Left hindlimb (tissue), 1 donor: Measurements from ENCODE around the gene CTNND2.
"Not testable (repeated sequence)": the region's sequence is repeated elsewhere in the genome, so short reads cannot be mapped to it uniquely, and the experiment has no call there.

Experiments used
- DNase-seq: peaks from one replicate; pipeline ENCODE4 v3.0.0-alpha.2; 2018

Gene CTNND2

DNA sequence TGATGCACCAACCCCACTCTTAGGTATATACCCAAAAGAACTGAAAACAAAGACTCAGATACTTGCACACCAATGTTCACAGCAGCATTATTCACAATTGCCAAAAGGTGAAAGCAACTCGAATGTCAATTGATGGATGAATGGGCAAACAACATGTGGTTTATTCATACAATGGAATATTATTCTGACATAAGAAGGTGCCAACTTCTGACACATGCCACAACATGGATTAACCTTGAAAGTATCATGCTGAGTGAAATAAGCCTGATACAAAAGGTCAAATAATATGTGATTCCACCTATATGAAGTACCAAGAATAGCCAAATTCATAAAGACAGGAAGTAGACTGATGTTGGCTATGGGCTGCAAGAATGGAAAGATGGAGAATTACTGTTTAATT, 35.0 kb downstream of the CTNND2 start:
- DNase-seq: no peak

DNA sequence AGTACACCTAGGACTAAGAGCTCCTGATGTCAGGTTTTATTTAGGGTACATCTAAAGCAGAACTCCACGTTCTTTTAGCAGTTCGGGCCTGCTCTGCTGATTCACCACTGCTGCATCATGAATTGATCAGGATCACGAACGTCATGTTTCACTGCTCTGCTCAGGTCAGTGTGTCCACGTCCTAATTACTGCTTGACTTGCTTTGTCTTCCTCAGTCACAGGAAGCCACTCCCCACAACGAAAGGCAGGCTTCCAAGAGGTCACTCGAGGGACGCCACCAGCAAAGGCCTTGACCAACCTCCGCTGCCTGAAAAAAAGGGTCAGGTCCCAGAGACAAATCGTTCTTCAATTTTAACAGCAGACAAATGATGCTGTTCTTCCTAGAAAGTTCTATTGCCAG, 40.3 kb downstream of the CTNND2 start:
- no peak for DNase-seq

DNA sequence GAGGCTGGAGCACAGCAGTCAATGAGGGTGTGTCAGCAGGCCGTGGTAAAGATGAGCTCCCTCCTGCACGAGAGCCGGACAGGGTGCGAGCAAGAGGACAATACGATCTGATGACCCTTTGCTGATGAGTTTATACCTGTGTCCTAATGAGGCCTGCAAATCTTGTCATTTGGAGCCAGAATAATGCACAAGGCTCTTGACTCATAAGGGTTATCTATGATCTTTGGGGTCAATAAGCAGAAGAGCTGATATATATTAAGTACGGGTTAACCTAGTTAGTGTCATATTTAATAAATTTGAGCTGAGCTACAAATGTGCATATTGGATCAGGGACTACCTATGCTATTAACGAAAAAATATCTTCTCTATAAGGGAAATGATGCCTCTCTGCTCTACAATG, 46.9 kb downstream of the CTNND2 start:
- DNase-seq: no peak

DNA sequence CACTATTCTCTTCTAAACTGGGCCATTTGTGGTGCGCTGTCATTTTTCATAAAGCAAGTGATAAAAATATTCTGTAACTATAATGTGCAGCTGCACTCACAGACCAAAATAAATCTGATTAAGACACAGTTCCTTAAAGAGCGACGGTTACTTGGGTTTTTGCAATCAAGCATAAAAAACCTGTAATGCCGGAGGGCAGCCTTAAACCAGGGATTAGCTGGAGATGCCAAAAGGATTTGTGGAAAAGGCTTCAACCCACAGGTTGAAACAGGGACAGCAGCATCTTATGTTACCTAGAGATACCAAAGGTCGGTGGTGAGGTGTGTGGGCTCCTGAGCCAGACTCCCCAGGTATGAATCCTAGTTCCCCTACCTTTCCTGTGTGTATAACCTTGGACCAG, 49.3 kb downstream of the CTNND2 start:
- DNase-seq: no peak

DNA sequence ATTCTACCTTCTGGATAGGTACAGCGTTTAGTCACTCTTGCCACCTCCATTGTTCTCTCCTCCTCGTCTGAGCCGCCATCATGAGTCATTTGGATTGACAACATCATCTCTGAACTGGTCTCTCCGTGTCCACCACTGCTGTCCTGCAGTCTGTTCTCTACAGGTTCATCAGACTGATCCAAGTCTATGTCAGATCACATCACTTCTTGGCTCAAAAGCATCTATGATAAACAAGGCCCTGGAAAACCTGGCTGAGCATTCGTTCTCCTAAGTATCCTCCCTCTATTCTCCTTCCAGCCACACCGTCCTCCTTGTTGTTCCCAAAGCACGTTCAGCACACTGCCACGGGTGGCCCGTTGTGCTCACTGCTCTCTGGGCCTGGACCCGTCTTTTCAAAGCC, 50.5 kb downstream of the CTNND2 start:
- no peak for DNase-seq

DNA sequence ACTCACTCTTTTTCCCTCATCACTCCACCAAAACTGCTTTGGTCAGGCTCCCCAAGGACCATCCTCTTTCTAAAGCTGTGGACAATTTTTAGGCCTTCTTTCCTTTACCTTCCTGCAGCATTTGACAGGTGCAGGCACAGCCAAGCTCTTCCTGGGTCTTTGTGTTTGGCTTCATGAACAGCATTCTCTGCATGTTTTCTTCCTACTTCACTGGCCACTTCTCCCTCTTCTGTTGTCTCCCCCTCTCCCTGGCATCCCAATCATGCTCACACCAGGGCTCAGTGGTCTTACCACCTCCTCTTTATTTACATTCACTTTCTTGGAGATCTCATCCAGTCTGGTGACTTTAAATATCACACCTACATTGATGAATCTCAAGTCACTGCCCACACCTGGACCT, 51.1 kb downstream of the CTNND2 start:
- no peak for DNase-seq

DNA sequence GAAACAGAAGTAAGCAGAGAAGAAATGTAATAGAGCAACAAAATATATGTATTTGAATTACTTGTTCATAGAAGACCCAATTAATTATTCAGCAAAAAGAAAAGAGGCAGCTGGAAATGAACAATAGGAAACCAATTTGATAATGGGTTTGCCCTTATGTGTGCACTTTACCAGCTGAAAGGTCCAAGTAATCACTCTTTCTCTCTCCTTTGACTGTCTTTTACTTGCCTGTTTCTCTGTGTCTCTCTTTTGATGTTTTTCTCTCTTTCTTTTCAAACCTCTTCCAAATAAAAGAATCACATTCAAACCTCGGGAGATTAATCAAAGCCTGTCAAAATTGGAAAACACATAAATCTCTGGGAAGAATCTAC, 51.5 kb downstream of the CTNND2 start:
- no peak for DNase-seq

DNA sequence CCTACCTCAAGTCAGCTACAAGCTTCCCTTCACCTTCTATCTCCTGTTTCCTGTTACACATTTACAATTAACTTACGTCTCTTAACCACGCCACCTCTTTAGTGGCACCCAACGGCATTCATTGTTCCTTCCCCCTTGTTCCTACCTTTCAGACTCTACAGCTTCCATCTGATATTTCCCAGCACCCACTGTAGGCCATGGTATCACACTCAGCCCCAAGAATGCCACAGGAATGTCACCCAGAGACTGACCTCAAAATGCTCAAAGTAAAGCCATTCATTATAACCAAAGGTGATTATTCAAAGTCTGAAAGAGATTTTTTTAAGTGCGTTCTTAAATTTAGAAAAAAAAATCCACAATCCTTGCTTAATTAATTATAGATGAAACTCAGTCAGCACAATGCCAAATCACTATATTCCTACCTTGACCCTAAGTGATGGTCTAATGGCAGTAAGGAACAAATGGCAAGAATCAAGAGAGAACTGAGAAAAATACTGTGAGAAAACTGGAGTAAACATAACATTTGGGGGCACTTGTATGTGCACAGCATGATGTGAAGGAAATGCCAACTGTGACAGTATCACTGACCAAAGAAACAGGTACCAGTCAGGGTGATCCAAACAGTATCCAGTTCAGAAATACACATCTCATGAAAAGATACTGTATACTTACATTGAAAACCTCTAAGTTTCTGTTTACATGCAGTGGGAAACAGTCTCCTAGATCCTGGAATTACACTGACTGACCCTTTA, 52.1 kb downstream of the CTNND2 start:
- DNase-seq: no peak

DNA sequence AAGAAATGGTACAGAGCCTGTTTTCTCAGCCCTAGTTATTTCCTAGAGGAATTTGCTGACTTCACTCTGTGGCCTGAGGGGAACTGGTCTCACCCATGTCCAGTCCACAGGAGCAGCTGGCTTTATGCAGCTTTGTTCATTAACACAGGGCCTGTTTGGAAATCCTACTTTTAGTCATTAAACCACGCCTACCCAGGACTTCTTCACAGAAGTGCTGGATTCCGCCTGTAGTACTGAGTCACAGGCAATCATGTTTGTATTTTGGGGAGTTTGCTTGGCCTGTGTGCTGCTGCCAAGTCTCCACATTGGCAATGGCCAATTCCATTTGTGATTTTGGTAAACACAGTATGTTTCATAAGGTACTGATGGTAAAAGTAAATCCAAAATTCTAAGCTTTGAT, 52.8 kb downstream of the CTNND2 start:
- DNase-seq: no peak

DNA sequence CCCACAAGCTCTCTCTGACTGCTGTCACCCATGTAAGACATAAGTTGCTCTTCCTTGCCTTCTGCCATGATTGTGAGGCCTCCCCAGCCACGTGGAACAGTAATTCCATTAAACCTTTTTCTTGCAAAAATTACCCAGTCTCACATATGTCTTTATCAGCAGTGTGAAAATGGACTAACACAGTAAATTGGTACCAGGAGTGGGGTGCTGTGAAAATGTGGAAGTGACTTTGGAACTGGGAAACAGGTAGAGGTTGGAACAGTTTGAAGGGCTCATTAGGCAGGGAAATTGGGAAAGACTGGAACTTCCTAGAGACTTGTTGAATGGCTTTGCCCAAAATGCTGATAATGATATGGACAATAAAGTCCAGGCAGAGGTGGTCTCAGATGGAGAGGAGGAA, 75.7 kb downstream of the CTNND2 start:
- DNase-seq: not testable (repeated sequence)

DNA sequence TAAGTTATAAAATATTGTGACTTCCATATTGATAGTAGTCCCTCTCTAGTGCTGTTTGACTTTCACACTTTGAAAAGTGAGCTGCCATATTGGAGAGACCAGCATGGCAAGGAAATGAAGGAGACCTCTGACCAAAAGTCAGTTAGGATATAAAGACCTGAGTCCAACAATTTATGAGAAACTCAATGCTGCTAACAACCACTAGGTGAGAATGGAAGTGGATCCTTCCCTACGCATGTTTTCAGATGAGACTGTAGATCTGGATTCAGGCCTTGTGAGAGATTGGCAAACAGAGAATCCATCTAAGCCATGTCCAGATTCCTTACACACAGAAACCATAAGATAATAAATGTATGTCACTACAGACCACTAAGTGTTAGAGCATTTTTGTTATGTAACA, 81.6 kb downstream of the CTNND2 start:
- no peak for DNase-seq

DNA sequence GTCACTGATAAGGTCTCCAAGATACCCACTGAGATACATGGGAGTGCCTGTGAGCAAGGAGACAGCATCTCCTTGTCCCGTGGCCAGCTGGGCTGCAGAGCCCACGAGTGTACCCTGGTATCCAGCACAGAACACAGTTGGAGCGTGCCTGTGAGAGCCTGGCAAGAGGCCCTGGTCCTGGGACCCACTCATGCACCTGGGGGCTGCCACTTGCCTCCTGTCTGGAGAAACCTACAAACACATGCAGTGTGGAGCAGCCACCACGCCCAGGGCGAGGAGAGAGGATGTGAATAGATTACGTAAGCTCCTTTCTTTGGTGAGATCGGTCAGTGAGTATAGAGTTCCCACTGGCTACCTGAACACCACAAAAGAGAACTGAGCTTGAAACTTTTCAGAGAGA, 88.3 kb downstream of the CTNND2 start:
- no peak for DNase-seq

DNA sequence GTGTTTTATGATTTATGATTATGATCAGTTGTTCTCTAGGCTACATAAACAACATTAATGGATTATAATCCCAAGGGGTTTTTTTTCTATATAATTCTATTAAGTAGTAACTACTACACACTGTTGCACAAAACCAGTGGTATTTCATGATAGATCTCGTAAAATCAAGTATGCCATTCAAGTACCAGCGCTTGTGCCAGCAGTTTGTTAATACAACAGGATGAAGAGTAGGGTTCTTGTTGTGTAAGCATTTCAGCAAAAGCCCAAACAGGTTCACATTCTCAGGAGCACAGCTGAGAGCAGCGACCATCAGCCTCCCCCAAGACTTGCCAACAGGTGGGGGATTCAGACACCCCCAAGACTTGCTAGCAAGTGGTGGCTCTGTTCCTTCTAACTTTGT, 88.8 kb downstream of the CTNND2 start:
- no peak for DNase-seq

DNA sequence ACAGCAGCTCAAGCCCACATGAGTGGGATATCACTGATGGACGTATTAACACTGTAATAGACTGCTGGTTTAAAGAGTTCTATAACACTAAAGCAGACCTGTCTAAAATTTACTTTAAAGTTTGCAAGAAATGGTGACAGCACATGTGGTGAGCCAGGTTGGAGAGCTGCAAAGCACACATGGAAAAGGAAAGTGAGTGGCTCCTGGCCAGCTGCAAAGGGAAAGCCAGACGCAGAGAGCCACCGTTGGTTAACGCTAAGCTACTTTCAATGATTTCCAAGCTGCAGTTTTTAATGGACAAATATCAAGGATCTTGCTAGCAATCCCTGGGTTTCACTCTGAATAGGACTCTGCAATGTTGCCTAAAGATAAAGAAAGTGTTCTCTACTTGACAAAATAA, 89.9 kb downstream of the CTNND2 start:
- no peak for DNase-seq

DNA sequence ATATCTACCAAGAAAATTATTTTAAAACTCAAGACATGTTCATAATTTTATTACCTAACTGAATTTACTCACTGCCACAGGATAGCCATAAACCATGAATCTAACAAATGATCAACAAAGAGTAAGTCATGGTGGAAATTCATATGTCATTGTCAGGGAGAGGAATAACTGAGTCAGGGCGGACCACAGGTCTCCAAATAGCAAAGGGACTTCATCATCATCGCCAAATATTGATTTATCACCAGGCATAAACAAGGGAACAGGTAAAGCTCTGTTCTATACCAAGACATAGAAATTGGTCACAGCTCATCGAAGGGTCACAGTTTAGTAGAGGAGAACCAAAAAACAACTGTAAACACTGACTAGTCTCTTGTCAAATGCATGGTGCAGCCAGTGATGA, 94.8 kb downstream of the CTNND2 start:
- no peak for DNase-seq

DNA sequence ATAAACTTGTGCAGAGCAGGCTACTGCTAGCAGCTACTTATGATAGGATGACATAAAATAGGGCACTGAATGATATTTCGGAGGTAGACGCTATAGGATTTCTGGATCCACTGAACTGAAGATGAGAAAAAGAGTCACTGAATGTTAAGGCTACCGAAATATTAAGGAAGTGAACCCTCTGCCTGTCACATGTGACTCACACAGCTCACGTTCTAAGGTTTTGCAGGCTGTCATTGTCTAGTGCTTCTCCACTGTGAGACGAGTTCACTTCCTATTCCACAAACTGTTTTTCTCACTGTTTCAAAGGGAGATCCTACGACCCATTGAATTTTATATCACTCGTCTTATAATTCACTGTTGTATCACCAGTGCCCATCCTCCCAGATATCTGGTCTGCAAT, 100.8 kb downstream of the CTNND2 start:
- DNase-seq: no peak

DNA sequence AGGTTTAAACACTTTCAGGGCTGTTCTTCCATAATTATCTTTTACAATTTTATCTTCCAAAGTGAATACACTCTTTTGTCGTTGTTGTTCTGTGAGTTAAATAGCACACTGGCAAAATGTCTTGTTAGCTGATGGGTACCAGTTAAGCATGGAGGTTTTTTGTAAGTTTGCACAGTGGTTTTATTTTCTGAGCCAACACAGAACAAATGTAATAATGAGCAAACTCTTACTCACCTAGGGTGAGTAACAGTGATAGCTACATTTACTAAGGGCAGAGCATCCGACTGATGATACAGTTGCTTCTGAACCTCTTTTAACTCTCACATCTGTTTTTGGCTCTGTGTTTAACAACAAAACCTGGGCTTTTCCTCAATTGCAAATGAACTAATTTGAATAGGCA, 103.2 kb downstream of the CTNND2 start:
- no peak for DNase-seq

DNA sequence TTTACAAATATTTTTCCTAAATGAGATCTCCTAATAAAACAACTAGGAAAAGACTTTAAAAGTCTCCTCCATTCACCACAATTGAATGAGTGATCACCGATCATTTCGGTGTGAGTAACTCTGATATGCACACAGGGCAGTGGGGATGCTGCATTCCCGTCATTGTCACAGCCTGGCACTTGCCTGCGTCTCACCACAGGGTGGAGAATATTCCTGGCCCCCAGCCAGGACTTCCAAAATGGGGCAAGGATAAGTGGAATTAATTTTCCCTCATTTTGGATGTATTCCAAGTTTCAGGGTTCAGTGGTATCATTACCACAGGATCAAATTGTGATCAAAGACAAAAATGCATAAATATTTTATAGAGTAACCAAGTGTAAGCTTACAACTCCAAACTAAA, 107.1 kb downstream of the CTNND2 start:
- DNase-seq: no peak

DNA sequence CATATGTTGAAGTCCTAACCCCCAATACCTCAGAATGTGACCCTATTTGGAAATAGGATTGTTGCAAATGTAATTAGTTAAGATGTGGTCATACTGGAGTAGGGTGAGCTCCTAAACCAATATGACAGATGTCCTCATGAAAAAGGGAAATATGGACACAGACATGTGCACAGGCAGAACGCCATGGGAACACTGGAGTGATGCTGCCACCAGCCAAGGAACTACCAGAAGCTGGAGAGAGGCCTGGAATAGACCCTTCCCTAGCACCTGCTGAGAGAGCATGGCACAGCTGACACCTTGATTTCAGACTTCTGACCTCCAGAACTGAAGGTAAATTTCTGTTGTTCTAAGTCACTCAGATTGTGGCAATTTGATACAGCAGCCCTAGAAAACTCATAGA, 110.8 kb downstream of the CTNND2 start:
- DNase-seq: no peak

DNA sequence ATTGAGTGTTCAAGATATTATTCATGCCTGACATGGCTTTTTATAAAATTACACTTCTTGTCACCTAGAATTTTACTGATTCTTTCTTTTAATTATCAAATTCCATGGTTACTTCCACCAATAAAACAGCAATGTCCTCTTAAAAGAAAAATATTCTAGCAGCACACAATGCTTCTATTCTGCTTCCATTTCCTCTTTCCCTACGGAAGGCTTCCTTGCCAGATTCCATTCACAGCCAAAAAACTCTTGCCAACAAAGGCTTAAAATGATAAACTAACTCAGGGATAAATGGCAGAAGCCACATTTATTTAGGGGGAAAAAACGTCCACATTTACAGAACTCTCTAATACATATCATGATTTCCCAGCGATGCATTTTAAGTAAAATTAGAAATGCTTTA, 111.6 kb downstream of the CTNND2 start:
- no peak for DNase-seq

DNA sequence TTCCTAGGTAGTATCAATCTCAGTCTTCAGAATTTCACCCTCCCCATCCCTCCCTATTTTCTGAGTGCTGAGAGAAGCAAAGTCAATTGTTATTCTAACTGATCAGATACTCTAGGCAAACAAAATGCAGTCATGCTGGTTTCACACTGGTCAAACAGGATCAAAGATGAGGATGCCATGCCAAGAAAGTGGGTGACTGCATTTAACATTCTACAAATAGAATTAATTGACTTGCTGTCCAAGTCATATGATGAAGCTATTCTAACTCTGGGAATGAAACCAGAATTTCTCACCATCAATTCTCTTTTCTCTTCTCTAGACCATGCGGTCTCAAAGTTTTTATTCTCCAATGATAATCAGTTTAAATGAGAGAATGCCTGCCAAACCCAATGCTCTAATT, 112.5 kb downstream of the CTNND2 start:
- no peak for DNase-seq

DNA sequence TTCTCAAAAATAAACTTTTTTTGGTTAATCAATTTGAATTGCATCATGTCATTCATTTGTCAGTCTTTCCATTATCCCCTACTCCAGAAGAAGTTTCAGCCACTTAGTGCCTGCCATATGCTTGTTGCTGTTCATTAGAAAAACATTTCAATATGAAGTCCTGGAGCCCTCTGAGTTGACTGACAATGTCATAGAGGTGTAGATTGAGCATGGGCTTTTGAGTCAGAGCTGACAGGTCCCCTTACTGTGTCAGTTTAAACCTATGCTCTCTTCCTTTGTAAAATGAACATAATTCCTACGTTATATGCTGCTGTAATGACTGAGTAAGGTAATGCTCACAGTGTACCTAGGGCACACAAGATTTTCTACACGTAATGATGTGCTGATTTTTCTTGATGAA, 114.0 kb downstream of the CTNND2 start:
- no peak for DNase-seq

DNA sequence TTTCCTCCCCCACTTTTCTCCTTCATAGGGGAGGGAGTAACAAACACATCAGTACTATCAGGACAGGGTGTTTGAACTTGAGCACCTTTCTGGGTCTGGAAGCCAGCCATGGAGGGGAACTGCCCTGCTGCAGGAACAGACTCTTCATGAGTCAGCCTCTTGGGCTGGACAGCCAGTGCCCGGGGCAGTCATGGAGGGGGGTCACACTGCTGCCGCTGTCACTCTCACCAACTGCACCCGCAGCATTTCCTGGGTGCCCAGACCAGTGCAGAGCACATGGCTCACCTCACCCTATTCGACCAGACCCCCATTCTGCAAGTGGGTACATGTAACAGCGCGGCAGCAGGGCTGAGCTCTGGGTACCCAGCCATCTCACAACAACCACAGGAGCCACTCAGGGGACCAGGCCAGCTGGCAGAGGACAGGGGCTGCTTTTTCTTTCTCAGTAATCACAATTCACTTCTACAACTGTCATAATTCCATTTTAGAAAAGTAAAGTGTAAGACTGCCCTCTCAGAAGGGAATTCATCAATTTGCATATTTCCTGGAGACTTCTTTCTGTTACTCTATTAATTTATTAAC, 118.4 kb downstream of the CTNND2 start:
- no peak for DNase-seq

DNA sequence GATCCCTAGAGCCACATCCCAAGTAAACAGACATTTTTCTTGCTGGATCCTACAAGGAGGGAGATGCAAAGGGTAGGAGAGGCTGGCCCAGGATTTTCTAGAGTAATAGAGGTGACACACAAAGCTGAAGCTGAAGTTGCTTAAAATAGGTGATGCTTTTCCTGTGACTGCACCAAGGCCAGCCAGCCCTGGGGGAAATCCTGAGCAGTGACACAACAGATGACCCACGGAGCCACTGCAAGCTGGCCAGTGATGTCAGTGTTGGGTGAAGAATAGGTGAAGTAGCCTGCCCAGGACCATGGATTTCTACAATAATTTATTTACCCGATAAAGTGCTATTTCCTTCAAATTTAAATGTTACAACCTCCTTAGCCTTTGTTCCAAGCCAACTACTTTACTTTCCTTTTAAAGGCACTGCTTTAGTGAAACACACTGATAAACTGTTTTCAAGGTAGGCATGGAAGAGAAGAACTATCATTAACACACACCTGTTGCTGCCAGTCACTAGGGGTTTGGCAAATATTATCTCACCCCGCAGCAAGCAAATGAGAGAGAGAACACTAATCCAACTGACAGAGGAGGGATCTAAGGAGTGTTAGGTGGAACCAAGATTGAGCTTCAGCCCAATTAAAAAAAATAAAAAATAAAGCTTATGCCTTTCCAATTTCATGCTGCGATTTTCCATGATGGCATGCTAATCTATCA, 123.5 kb downstream of the CTNND2 start:
- no peak for DNase-seq

DNA sequence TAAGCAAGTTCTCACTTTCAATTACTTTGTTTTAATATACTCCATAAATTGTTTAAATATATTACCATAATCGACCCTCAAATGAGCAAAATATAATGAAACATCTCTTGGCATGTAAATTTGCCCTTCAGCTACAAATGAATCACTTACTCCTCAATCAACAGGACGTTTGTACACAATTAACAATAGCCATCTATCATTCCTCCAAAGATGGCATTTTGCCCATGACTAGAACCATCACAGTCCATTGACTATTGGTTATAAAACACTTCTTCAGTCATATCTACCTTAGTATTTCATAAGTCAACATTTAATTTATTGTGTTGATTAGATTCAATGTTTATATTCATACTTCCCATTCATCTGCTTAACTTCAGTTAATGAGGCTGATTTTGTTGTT, 127.2 kb downstream of the CTNND2 start:
- no peak for DNase-seq
